ENCODE measurements around the gene COMMD9.

COMMD9 gene

GRCh38 chr11:36268337-36268985 lies 20.8 kb downstream of the COMMD9 start:
- Histone ChIP-seq H3K18ac (ENCODE audit: low read length) (no peak overlapping the region), H3K9ac (ENCODE audit: low read depth, low read length, poor library complexity) (no peak overlapping the region), H4K91ac (ENCODE audit: low read depth, low read length, poor library complexity) (no peak overlapping the region), H3K27ac (replicated peaks; ENCODE audit: low read length) (no peak overlapping the region), H3K9me3 (replicated peaks in 1 of 2; ENCODE audit: control insufficient read depth in 2 of 2, insufficient read depth in 1 of 2, low read depth in 1 of 2, low read length in 2 of 2) (peaks cover 0 to 27% of the 10 kb centered on the region in 2 donors), H2AFZ (ENCODE audit: low read length) (no peak overlapping the region), H2BK15ac (ENCODE audit: low read length) (no peak overlapping the region), H3K4ac (ENCODE audit: low read length) (no peak overlapping the region), H2BK12ac (ENCODE audit: low read length) (no peak overlapping the region), H3K4me3 (ENCODE audit: low read length in 2 of 2) (no peak overlapping the region), H3K4me1 (ENCODE audit: control insufficient read depth in 2 of 2, insufficient read depth in 1 of 2, low read depth in 1 of 2, low read length in 2 of 2) (peaks cover 5 to 8% of the 10 kb centered on the region in 2 donors), H2BK5ac (ENCODE audit: low read length) (no peak overlapping the region), H3K14ac (ENCODE audit: low read length) (no peak overlapping the region), H4K8ac (ENCODE audit: low read depth, low read length) (no peak overlapping the region), H3K36me3 (replicated peaks in 1 of 2; ENCODE audit: control insufficient read depth in 2 of 2, insufficient read depth in 2 of 2, low read length in 2 of 2) (peaks cover 0 to 29% of the 10 kb centered on the region in 2 donors), H3K4me2 (ENCODE audit: insufficient read depth, low read length, poor library complexity, severe bottlenecking) (no peak overlapping the region), H3K23ac (ENCODE audit: low read depth, low read length, poor library complexity) (no peak overlapping the region), H2AK5ac (ENCODE audit: low read depth, low read length) (no peak overlapping the region), H3K27me3 (ENCODE audit: control insufficient read depth in 3 of 3, insufficient read depth in 3 of 3, low read depth in 1 of 3, low read length in 3 of 3) (no peaks in the 10 kb centered on the region), H3K79me1 (ENCODE audit: low read depth, low read length) (no peaks in the 10 kb centered on the region), H2BK120ac (ENCODE audit: low read depth, low read length) (no peak overlapping the region)
- WGBS, 2 donors (ENCODE audit: extremely low coverage in 2 of 2, insufficient read length in 2 of 2, insufficient replicate concordance in 1 of 2): no CpG with 5 or more reads among the region's 8 CpGs
- DNase-seq (ENCODE audit: low spot score): no peak

- H3K18ac ChIP-seq (ENCODE audit: low read length): no peak overlapping the region
- H3K14ac ChIP-seq (ENCODE audit: low read length): no peak overlapping the region
- no peak overlapping the region for H2AFZ ChIP-seq (ENCODE audit: low read length)
- no peak overlapping the region for H4K8ac ChIP-seq (ENCODE audit: low read depth, low read length)
- H3K4me1 ChIP-seq (ENCODE audit: control insufficient read depth in 2 of 2, insufficient read depth in 1 of 2, low read depth in 1 of 2, low read length in 2 of 2): peaks cover 3 to 4% of the 10 kb centered on the region in 2 donors
- no peak overlapping the region for H2BK12ac ChIP-seq (ENCODE audit: low read length)
- no peak overlapping the region for H3K9ac ChIP-seq (ENCODE audit: low read depth, low read length, poor library complexity)
- H3K36me3 ChIP-seq (replicated peaks in 1 of 2; ENCODE audit: control insufficient read depth in 2 of 2, insufficient read depth in 2 of 2, low read length in 2 of 2): peaks cover 0 to 17% of the 10 kb centered on the region in 2 donors
- H3K4ac ChIP-seq (ENCODE audit: low read length): no peak overlapping the region
- H3K79me1 ChIP-seq (ENCODE audit: low read depth, low read length): no peaks in the 10 kb centered on the region
- H4K91ac ChIP-seq (ENCODE audit: low read depth, low read length, poor library complexity): no peak overlapping the region
- H3K4me3 ChIP-seq (ENCODE audit: low read length in 2 of 2): no peak overlapping the region
- no peak overlapping the region for H2BK15ac ChIP-seq (ENCODE audit: low read length)
- no peak overlapping the region for H3K4me2 ChIP-seq (ENCODE audit: insufficient read depth, low read length, poor library complexity, severe bottlenecking)
- H2BK120ac ChIP-seq (ENCODE audit: low read depth, low read length): no peak overlapping the region
- H2AK5ac ChIP-seq (ENCODE audit: low read depth, low read length): no peak overlapping the region
- no CpG with 5 or more reads among the region's 5 CpGs for WGBS, 2 donors (ENCODE audit: extremely low coverage in 2 of 2, insufficient read length in 2 of 2, insufficient replicate concordance in 1 of 2)
- DNase-seq (ENCODE audit: low spot score): no peak
- no peaks in the 10 kb centered on the region for H3K27me3 ChIP-seq (ENCODE audit: control insufficient read depth in 3 of 3, insufficient read depth in 3 of 3, low read depth in 1 of 3, low read length in 3 of 3)
- no peak overlapping the region for H3K23ac ChIP-seq (ENCODE audit: low read depth, low read length, poor library complexity)
- peaks cover 0 to 14% of the 10 kb centered on the region in 2 donors for H3K9me3 ChIP-seq (replicated peaks in 1 of 2; ENCODE audit: control insufficient read depth in 2 of 2, insufficient read depth in 1 of 2, low read depth in 1 of 2, low read length in 2 of 2)
- H2BK5ac ChIP-seq (ENCODE audit: low read length): no peak overlapping the region
- no peak overlapping the region for H3K27ac ChIP-seq (replicated peaks; ENCODE audit: low read length)
These were observed 22.5 kb downstream of the COMMD9 start for GRCh38 chr11:36266767-36267166.

- DNase-seq (ENCODE audit: low spot score): peak; percentile 71
- H2BK12ac ChIP-seq (ENCODE audit: low read length): no peak overlapping the region
- H3K27ac ChIP-seq (replicated peaks; ENCODE audit: low read length): no peak overlapping the region
- H3K9me3 ChIP-seq (replicated peaks in 1 of 2; ENCODE audit: control insufficient read depth in 2 of 2, insufficient read depth in 1 of 2, low read depth in 1 of 2, low read length in 2 of 2): peaks cover 0 to 8% of the 10 kb centered on the region in 2 donors
- no peak overlapping the region for H3K4me2 ChIP-seq (ENCODE audit: insufficient read depth, low read length, poor library complexity, severe bottlenecking)
- no peak overlapping the region for H3K14ac ChIP-seq (ENCODE audit: low read length)
- WGBS, 2 donors (ENCODE audit: extremely low coverage in 2 of 2, insufficient read length in 2 of 2, insufficient replicate concordance in 1 of 2): no CpG with 5 or more reads among the region's 13 CpGs
- H4K8ac ChIP-seq (ENCODE audit: low read depth, low read length): no peak overlapping the region
- H3K79me1 ChIP-seq (ENCODE audit: low read depth, low read length): no peaks in the 10 kb centered on the region
- no peak overlapping the region for H3K9ac ChIP-seq (ENCODE audit: low read depth, low read length, poor library complexity)
- no peak overlapping the region for H2AK5ac ChIP-seq (ENCODE audit: low read depth, low read length)
- peaks cover 0 to 10% of the 10 kb centered on the region in 2 donors for H3K36me3 ChIP-seq (replicated peaks in 1 of 2; ENCODE audit: control insufficient read depth in 2 of 2, insufficient read depth in 2 of 2, low read length in 2 of 2)
- no peak overlapping the region for H3K4ac ChIP-seq (ENCODE audit: low read length)
- H2BK120ac ChIP-seq (ENCODE audit: low read depth, low read length): peak overlapping the region; percentile 37
- H3K23ac ChIP-seq (ENCODE audit: low read depth, low read length, poor library complexity): no peak overlapping the region
- peak overlapping the region; percentile 87 for H2AFZ ChIP-seq (ENCODE audit: low read length)
- H3K18ac ChIP-seq (ENCODE audit: low read length): peak overlapping the region; percentile 84
- H3K4me1 ChIP-seq (ENCODE audit: control insufficient read depth in 2 of 2, insufficient read depth in 1 of 2, low read depth in 1 of 2, low read length in 2 of 2): peaks cover 3 to 4% of the 10 kb centered on the region in 2 donors
- no peak overlapping the region for H3K4me3 ChIP-seq (ENCODE audit: low read length in 2 of 2)
- H4K91ac ChIP-seq (ENCODE audit: low read depth, low read length, poor library complexity): no peak overlapping the region
- H2BK5ac ChIP-seq (ENCODE audit: low read length): no peak overlapping the region
- H3K27me3 ChIP-seq (ENCODE audit: control insufficient read depth in 3 of 3, insufficient read depth in 3 of 3, low read depth in 1 of 3, low read length in 3 of 3): no peaks in the 10 kb centered on the region
- no peak overlapping the region for H2BK15ac ChIP-seq (ENCODE audit: low read length)
These were observed 23.2 kb downstream of the COMMD9 start for GRCh38 chr11:36265793-36266628.

- H2BK15ac ChIP-seq (ENCODE audit: low read length): no peak overlapping the region
- no peak overlapping the region for H2AK5ac ChIP-seq (ENCODE audit: low read depth, low read length)
- H3K9me3 ChIP-seq (replicated peaks in 1 of 2; ENCODE audit: control insufficient read depth in 2 of 2, insufficient read depth in 1 of 2, low read depth in 1 of 2, low read length in 2 of 2): no peaks in the 10 kb centered on the region
- WGBS, 2 donors (ENCODE audit: extremely low coverage in 2 of 2, insufficient read length in 2 of 2, insufficient replicate concordance in 1 of 2): no CpG with 5 or more reads among the region's 5 CpGs
- H2BK12ac ChIP-seq (ENCODE audit: low read length): no peak overlapping the region
- no peak overlapping the region for H2BK120ac ChIP-seq (ENCODE audit: low read depth, low read length)
- no peak overlapping the region for H3K27ac ChIP-seq (replicated peaks; ENCODE audit: low read length)
- H3K4me2 ChIP-seq (ENCODE audit: insufficient read depth, low read length, poor library complexity, severe bottlenecking): no peak overlapping the region
- H3K4ac ChIP-seq (ENCODE audit: low read length): no peak overlapping the region
- H3K79me1 ChIP-seq (ENCODE audit: low read depth, low read length): no peaks in the 10 kb centered on the region
- H3K9ac ChIP-seq (ENCODE audit: low read depth, low read length, poor library complexity): no peak overlapping the region
- H3K18ac ChIP-seq (ENCODE audit: low read length): no peak overlapping the region
- peaks cover 0 to 3% of the 10 kb centered on the region in 2 donors for H3K36me3 ChIP-seq (replicated peaks in 1 of 2; ENCODE audit: control insufficient read depth in 2 of 2, insufficient read depth in 2 of 2, low read length in 2 of 2)
- DNase-seq (ENCODE audit: low spot score): no peak
- H4K91ac ChIP-seq (ENCODE audit: low read depth, low read length, poor library complexity): no peak overlapping the region
- no peak overlapping the region for H4K8ac ChIP-seq (ENCODE audit: low read depth, low read length)
- H3K4me1 ChIP-seq (ENCODE audit: control insufficient read depth in 2 of 2, insufficient read depth in 1 of 2, low read depth in 1 of 2, low read length in 2 of 2): peaks cover 3 to 4% of the 10 kb centered on the region in 2 donors
- no peak overlapping the region for H3K23ac ChIP-seq (ENCODE audit: low read depth, low read length, poor library complexity)
- H2BK5ac ChIP-seq (ENCODE audit: low read length): no peak overlapping the region
- no peaks in the 10 kb centered on the region for H3K27me3 ChIP-seq (ENCODE audit: control insufficient read depth in 3 of 3, insufficient read depth in 3 of 3, low read depth in 1 of 3, low read length in 3 of 3)
- no peak overlapping the region for H3K14ac ChIP-seq (ENCODE audit: low read length)
- H3K4me3 ChIP-seq (ENCODE audit: low read length in 2 of 2): no peak overlapping the region
- H2AFZ ChIP-seq (ENCODE audit: low read length): no peak overlapping the region
These were observed 24.3 kb downstream of the COMMD9 start for GRCh38 chr11:36264973-36265344.

Measured in neuronal stem cell (in vitro differentiated cells).